Mammary epithelial cell (primary cell): Measurements from ENCODE around the gene TLN1.

ENCODE experiments used
- CTCF ChIP-seq, 2 donors: IDR thresholded peaks in 1 of 2; conservative IDR thresholded peaks in 1 of 2; 2 replicates each; pipeline ENCODE4 v1.5.1; 2011 to 2012; ENCODE audit warnings: inconsistent platforms in 2 of 2, low read length in 2 of 2, mild to moderate bottlenecking in 2 of 2, control low read depth in 1 of 2, low read depth in 1 of 2; ENCODE audit not compliant: insufficient read depth in 1 of 2; ENCODE audit errors: extremely low read depth in 1 of 2
- EZH2 ChIP-seq: IDR thresholded peaks from 2 replicates; pipeline ENCODE4 v1.6.1; 2012; ENCODE audit warnings: low read length, inconsistent platforms, borderline replicate concordance

- TF ChIP-seq CTCF (conservative IDR thresholded peaks at IDR 0.05 in 1 of 2, IDR thresholded peaks at IDR 0.05 in 1 of 2; ENCODE audit: extremely low read depth in 1 of 2, insufficient read depth in 1 of 2, low read depth in 1 of 2, low read length in 2 of 2) (no peak), EZH2 (no peak)
These were observed 81.4 kb downstream of the TLN1 start, which contains the start of gene SIT1 for GRCh38 chr9:35650341-35651158.
